ENCODE results near the gene SPATA31D1. TPM values are rescaled to one million over a fixed set of nuclear protein-coding genes. Genes with fewer than 3 reads are reported as not detected.

SPATA31D1 gene
- total and polyA plus RNA-seq, 2 donors: 0.04 TPM; not detected in 1

GRCh38 chr9:81984928-81985327, 3.6 kb upstream of the SPATA31D1 start:
- Histone ChIP-seq H3K36me3 (ENCODE audit: insufficient read depth) (no peaks in the 10 kb centered on the region), H3K27ac (ENCODE audit: low read depth) (no peak overlapping the region), H3K4me1 (ENCODE audit: insufficient read depth) (no peaks in the 10 kb centered on the region), H3K4me3 (ENCODE audit: low read depth, low read length) (no peak overlapping the region)
- DNase-seq (ENCODE audit: extremely low spot score): no peak
- WGBS: 73% methylated on average over 6 of the region's 6 CpGs

GRCh38 chr9:81986051-81986450, 2.5 kb upstream of the SPATA31D1 start:
- DNase-seq (ENCODE audit: extremely low spot score): no peak
- Histone ChIP-seq H3K4me1 (ENCODE audit: insufficient read depth) (no peaks in the 10 kb centered on the region), H3K4me3 (ENCODE audit: low read depth, low read length) (no peak overlapping the region), H3K27ac (ENCODE audit: low read depth) (no peak overlapping the region), H3K36me3 (ENCODE audit: insufficient read depth) (no peaks in the 10 kb centered on the region)
- 88% methylated on average over 1 of the region's 1 CpG for WGBS

- no peak overlapping the region for H3K27ac ChIP-seq (ENCODE audit: low read depth)
- WGBS: 93% methylated on average over 1 of the region's 1 CpG
- H3K4me3 ChIP-seq (ENCODE audit: low read depth, low read length): no peak overlapping the region
- DNase-seq (ENCODE audit: extremely low spot score): no peak
- H3K36me3 ChIP-seq (ENCODE audit: insufficient read depth): no peaks in the 10 kb centered on the region
- no peaks in the 10 kb centered on the region for H3K4me1 ChIP-seq (ENCODE audit: insufficient read depth)
Observed at GRCh38 chr9:81989700-81990099, 1.1 kb downstream of the SPATA31D1 start.

GRCh38 chr9:81993656-81994055, 5.1 kb downstream of the SPATA31D1 start:
- 93% methylated on average over 5 of the region's 5 CpGs for WGBS
- H3K27ac ChIP-seq (ENCODE audit: low read depth): no peak overlapping the region
- H3K36me3 ChIP-seq (ENCODE audit: insufficient read depth): no peaks in the 10 kb centered on the region
- H3K4me1 ChIP-seq (ENCODE audit: insufficient read depth): no peaks in the 10 kb centered on the region
- no peak for DNase-seq (ENCODE audit: extremely low spot score)
- H3K4me3 ChIP-seq (ENCODE audit: low read depth, low read length): no peak overlapping the region

GRCh38 chr9:81999806-82000205, 11.2 kb downstream of the SPATA31D1 start:
- H3K36me3 ChIP-seq (ENCODE audit: insufficient read depth): no peaks in the 10 kb centered on the region
- no peak for DNase-seq (ENCODE audit: extremely low spot score)
- H3K27ac ChIP-seq (ENCODE audit: low read depth): no peak overlapping the region
- H3K4me1 ChIP-seq (ENCODE audit: insufficient read depth): no peaks in the 10 kb centered on the region
- no peak overlapping the region for H3K4me3 ChIP-seq (ENCODE audit: low read depth, low read length)

- Histone ChIP-seq H3K4me1 (ENCODE audit: insufficient read depth) (no peaks in the 10 kb centered on the region), H3K4me3 (ENCODE audit: low read depth, low read length) (no peak overlapping the region), H3K36me3 (ENCODE audit: insufficient read depth) (no peaks in the 10 kb centered on the region), H3K27ac (ENCODE audit: low read depth) (no peak overlapping the region)
- no peak for DNase-seq (ENCODE audit: extremely low spot score)
- WGBS: 98% methylated on average over 1 of the region's 1 CpG
Observed at GRCh38 chr9:82010711-82011110, 22.1 kb downstream of the SPATA31D1 start.

- no peaks in the 10 kb centered on the region for H3K36me3 ChIP-seq (ENCODE audit: insufficient read depth)
- 81% methylated on average over 3 of the region's 3 CpGs for WGBS
- H3K27ac ChIP-seq (ENCODE audit: low read depth): no peak overlapping the region
- H3K4me1 ChIP-seq (ENCODE audit: insufficient read depth): no peaks in the 10 kb centered on the region
- H3K4me3 ChIP-seq (ENCODE audit: low read depth, low read length): no peak overlapping the region
- DNase-seq (ENCODE audit: extremely low spot score): no peak
Observed at GRCh38 chr9:82011133-82011532, 22.6 kb downstream of the SPATA31D1 start.

- Histone ChIP-seq H3K4me1 (ENCODE audit: insufficient read depth) (no peaks in the 10 kb centered on the region), H3K27ac (ENCODE audit: low read depth) (no peak overlapping the region), H3K4me3 (ENCODE audit: low read depth, low read length) (no peak overlapping the region), H3K36me3 (ENCODE audit: insufficient read depth) (no peaks in the 10 kb centered on the region)
- 98% methylated on average over 1 of the region's 1 CpG for WGBS
- no peak for DNase-seq (ENCODE audit: extremely low spot score)
Observed at GRCh38 chr9:82012276-82012675, 23.7 kb downstream of the SPATA31D1 start.

GRCh38 chr9:82020331-82020730, 31.8 kb downstream of the SPATA31D1 start:
- Histone ChIP-seq H3K4me1 (ENCODE audit: insufficient read depth) (no peaks in the 10 kb centered on the region), H3K4me3 (ENCODE audit: low read depth, low read length) (no peak overlapping the region), H3K27ac (ENCODE audit: low read depth) (no peak overlapping the region), H3K36me3 (ENCODE audit: insufficient read depth) (no peaks in the 10 kb centered on the region)
- no peak for DNase-seq (ENCODE audit: extremely low spot score)

- no peak overlapping the region for H3K27ac ChIP-seq (ENCODE audit: low read depth)
- H3K4me3 ChIP-seq (ENCODE audit: low read depth, low read length): no peak overlapping the region
- H3K36me3 ChIP-seq (ENCODE audit: insufficient read depth): no peaks in the 10 kb centered on the region
- H3K4me1 ChIP-seq (ENCODE audit: insufficient read depth): no peaks in the 10 kb centered on the region
- DNase-seq (ENCODE audit: extremely low spot score): no peak
Observed at GRCh38 chr9:82021198-82021597, 32.6 kb downstream of the SPATA31D1 start.

GRCh38 chr9:82022121-82022520, 33.5 kb downstream of the SPATA31D1 start:
- Histone ChIP-seq H3K27ac (ENCODE audit: low read depth) (no peak overlapping the region), H3K4me1 (ENCODE audit: insufficient read depth) (no peaks in the 10 kb centered on the region), H3K4me3 (ENCODE audit: low read depth, low read length) (no peak overlapping the region), H3K36me3 (ENCODE audit: insufficient read depth) (no peaks in the 10 kb centered on the region)
- no peak for DNase-seq (ENCODE audit: extremely low spot score)
- 57% methylated on average over 2 of the region's 2 CpGs for WGBS

- DNase-seq (ENCODE audit: extremely low spot score): no peak
- no peak overlapping the region for H3K4me3 ChIP-seq (ENCODE audit: low read depth, low read length)
Observed at GRCh38 chr9:82024908-82025307, 36.3 kb downstream of the SPATA31D1 start.

GRCh38 chr9:82031538-82032280, 43.1 kb downstream of the SPATA31D1 start:
- Histone ChIP-seq H3K36me3 (ENCODE audit: insufficient read depth) (no peaks in the 10 kb centered on the region), H3K4me1 (ENCODE audit: insufficient read depth) (no peaks in the 10 kb centered on the region), H3K27ac (ENCODE audit: low read depth) (no peak overlapping the region), H3K4me3 (ENCODE audit: low read depth, low read length) (no peak overlapping the region)
- 50% methylated on average over 5 of the region's 5 CpGs for WGBS
- DNase-seq (ENCODE audit: extremely low spot score): no peak

More at GRCh38 chr9:82024908-82025307, 36.3 kb downstream of the SPATA31D1 start:
- WGBS: 88% methylated on average over 1 of the region's 1 CpG
- no peaks in the 10 kb centered on the region for H3K4me1 ChIP-seq (ENCODE audit: insufficient read depth)
- H3K36me3 ChIP-seq (ENCODE audit: insufficient read depth): no peaks in the 10 kb centered on the region
- H3K27ac ChIP-seq (ENCODE audit: low read depth): no peak overlapping the region

GRCh38 chr9:82034956-82035731, 46.6 kb downstream of the SPATA31D1 start:
- H3K27ac ChIP-seq (ENCODE audit: low read depth): no peak overlapping the region
- DNase-seq (ENCODE audit: extremely low spot score): no peak
- no peak overlapping the region for H3K4me3 ChIP-seq (ENCODE audit: low read depth, low read length)
- H3K36me3 ChIP-seq (ENCODE audit: insufficient read depth): no peaks in the 10 kb centered on the region
- WGBS: 76% methylated on average over 5 of the region's 5 CpGs
- no peaks in the 10 kb centered on the region for H3K4me1 ChIP-seq (ENCODE audit: insufficient read depth)
